Loucy (cell line): ENCODE data around the gene SETBP1.

ENCODE experiments used
- H2AFZ ChIP-seq: fragments of 200-600 bp; sonication (generic); 2 replicates; pipeline ENCODE4 v1.6.0; 2016; ENCODE audit warnings: antibody characterized with exemption, mild to moderate bottlenecking, low read length, moderate library complexity
- H3F3A ChIP-seq: fragments of 200-600 bp; 2 replicates; pipeline ENCODE4 v1.6.0; 2016; ENCODE audit warnings: antibody characterized with exemption, low read depth, mild to moderate bottlenecking
- H3K27me3 ChIP-seq: fragments of 200-600 bp; sonication (generic); 2 replicates; pipeline ENCODE4 v1.6.1; 2014; ENCODE audit warnings: low read length, mild to moderate bottlenecking; ENCODE audit not compliant: insufficient read depth, poor library complexity, severe bottlenecking
- H3K36me3 ChIP-seq: fragments of 200-600 bp; sonication (generic); 2 replicates; pipeline ENCODE4 v1.6.1; 2016; ENCODE audit warnings: low read length; ENCODE audit not compliant: insufficient read depth
- H3K4me1 ChIP-seq: fragments of 200-600 bp; sonication (generic); 2 replicates; pipeline ENCODE4 v1.5.1; 2014; ENCODE audit warnings: low read length, mild to moderate bottlenecking; ENCODE audit not compliant: insufficient read depth, poor library complexity, severe bottlenecking
- H3K4me2 ChIP-seq: fragments of 200-600 bp; sonication (generic); 2 replicates; pipeline ENCODE4 v1.6.0; 2014; ENCODE audit warnings: antibody characterized with exemption, low read length, low read depth, mild to moderate bottlenecking; ENCODE audit not compliant: poor library complexity, severe bottlenecking
- H3K4me3 ChIP-seq: fragments of 200-600 bp; sonication (generic); 2 replicates; pipeline ENCODE4 v1.5.1; 2014; ENCODE audit warnings: low read length, mild to moderate bottlenecking, mixed read lengths; ENCODE audit not compliant: poor library complexity, severe bottlenecking
- H3K79me2 ChIP-seq: fragments of 200-600 bp; sonication (generic); 2 replicates; pipeline ENCODE4 v1.6.1; 2014; ENCODE audit warnings: low read length; ENCODE audit not compliant: insufficient read depth
- H3K9ac ChIP-seq: fragments of 200-600 bp; sonication (generic); 2 replicates; pipeline ENCODE4 v1.6.0; 2014; ENCODE audit warnings: mild to moderate bottlenecking, low read depth, low read length, moderate library complexity; ENCODE audit not compliant: poor library complexity, severe bottlenecking
- H3K9me2 ChIP-seq: fragments of 200-600 bp; sonication (generic); replicated peaks from 2 replicates; pipeline ENCODE4 v1.6.1; 2016; ENCODE audit warnings: low read depth, low read length, mixed read lengths
- H3K9me3 ChIP-seq: fragments of 200-600 bp; sonication (generic); 2 replicates; pipeline ENCODE4 v1.6.1; 2014; ENCODE audit warnings: mild to moderate bottlenecking, antibody characterized with exemption, low read length, low read depth; ENCODE audit not compliant: insufficient read depth
- H4K20me1 ChIP-seq: fragments of 200-600 bp; sonication (generic); 2 replicates; pipeline ENCODE4 v1.6.0; 2014; ENCODE audit warnings: antibody characterized with exemption, low read length, mild to moderate bottlenecking; ENCODE audit not compliant: insufficient read depth, poor library complexity, severe bottlenecking
- EZH2phosphoT487 ChIP-seq: fragments of 200-600 bp; IDR thresholded peaks from 2 replicates; pipeline ENCODE4 v1.6.1; 2018; ENCODE audit warnings: antibody characterized with exemption, mild to moderate bottlenecking, moderate library complexity, borderline replicate concordance
- TF ChIP-seq, protein P1 (sequence below): fragments of 200-600 bp; sonication (generic); conservative IDR thresholded peaks from 2 replicates; pipeline ENCODE4 v1.5.1; 2014; ENCODE audit warnings: mild to moderate bottlenecking, antibody characterized with exemption, low read length

Gene SETBP1

DNA sequence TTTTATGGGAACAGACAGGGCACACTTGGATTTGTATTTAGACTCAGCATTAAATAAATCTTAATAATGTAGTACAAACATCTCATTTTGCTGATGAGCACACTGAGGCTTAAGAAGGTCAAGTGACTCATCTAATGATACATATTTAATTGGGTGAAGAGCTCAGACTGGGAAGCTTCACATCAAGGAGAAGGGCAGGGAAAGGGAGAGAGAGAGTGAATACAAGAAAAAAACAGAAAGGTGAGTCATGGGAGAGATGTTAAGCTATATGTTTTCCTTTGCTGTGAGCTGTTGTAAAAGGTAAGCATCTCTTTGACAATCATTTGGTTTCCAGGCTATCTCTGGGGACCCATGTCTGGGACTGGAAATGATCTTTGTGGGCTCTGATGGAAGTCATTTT, 277.8 kb downstream of the SETBP1 start:
- Histone ChIP-seq H3K4me2 (no peak overlapping the region), H3K4me1 (peaks cover 17% of the 10 kb centered on the region), H2AFZ (no peak overlapping the region), H3K9me3 (no peaks in the 10 kb centered on the region), H3K27me3 (no peaks in the 10 kb centered on the region), H3K9me2 (no peaks in the 10 kb centered on the region), H4K20me1 (no peaks in the 10 kb centered on the region), H3K79me2 (no peaks in the 10 kb centered on the region), H3F3A (no peaks in the 10 kb centered on the region), H3K36me3 (peaks cover 30% of the 10 kb centered on the region; the same call in 1 of the 2 replicates), H3K9ac (no peak overlapping the region), H3K4me3 (no peak overlapping the region)
- no peak for TF ChIP-seq EZH2phosphoT487
- TF ChIP-seq, protein P1, sequence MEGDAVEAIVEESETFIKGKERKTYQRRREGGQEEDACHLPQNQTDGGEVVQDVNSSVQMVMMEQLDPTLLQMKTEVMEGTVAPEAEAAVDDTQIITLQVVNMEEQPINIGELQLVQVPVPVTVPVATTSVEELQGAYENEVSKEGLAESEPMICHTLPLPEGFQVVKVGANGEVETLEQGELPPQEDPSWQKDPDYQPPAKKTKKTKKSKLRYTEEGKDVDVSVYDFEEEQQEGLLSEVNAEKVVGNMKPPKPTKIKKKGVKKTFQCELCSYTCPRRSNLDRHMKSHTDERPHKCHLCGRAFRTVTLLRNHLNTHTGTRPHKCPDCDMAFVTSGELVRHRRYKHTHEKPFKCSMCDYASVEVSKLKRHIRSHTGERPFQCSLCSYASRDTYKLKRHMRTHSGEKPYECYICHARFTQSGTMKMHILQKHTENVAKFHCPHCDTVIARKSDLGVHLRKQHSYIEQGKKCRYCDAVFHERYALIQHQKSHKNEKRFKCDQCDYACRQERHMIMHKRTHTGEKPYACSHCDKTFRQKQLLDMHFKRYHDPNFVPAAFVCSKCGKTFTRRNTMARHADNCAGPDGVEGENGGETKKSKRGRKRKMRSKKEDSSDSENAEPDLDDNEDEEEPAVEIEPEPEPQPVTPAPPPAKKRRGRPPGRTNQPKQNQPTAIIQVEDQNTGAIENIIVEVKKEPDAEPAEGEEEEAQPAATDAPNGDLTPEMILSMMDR: no peak

DNA sequence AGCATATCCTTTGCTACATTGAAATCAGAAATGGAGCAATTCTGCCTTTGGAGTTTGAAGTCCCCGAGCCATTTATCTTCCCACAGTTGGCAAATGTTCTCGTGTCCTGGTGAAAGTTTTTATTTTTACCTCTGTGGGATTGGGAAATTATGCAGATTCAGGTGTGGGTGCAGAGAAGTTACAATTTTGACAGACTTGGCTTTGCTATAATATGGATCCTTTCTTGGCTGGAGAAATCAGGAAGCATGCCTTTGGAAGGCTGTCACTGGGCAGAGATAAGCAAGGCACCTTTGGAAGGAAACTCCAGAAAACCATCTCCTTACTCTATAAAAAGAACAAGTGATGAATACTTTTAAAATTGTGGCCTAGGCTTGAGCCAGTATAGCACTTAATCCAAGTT, 278.3 kb downstream of the SETBP1 start:
- H3F3A ChIP-seq: no peaks in the 10 kb centered on the region
- H3K79me2 ChIP-seq: no peaks in the 10 kb centered on the region
- no peak overlapping the region for H3K4me3 ChIP-seq
- no peaks in the 10 kb centered on the region for H3K9me2 ChIP-seq
- H2AFZ ChIP-seq: no peak overlapping the region
- no peaks in the 10 kb centered on the region for H3K9me3 ChIP-seq
- no peak for TF ChIP-seq EZH2phosphoT487
- TF ChIP-seq, protein P1: no peak
- peaks cover 17% of the 10 kb centered on the region for H3K4me1 ChIP-seq
- no peak overlapping the region for H3K4me2 ChIP-seq
- H3K36me3 ChIP-seq: peaks cover 24% of the 10 kb centered on the region; the same call in 1 of the 2 replicates
- no peaks in the 10 kb centered on the region for H4K20me1 ChIP-seq
- no peak overlapping the region for H3K9ac ChIP-seq
- H3K27me3 ChIP-seq: no peaks in the 10 kb centered on the region

DNA sequence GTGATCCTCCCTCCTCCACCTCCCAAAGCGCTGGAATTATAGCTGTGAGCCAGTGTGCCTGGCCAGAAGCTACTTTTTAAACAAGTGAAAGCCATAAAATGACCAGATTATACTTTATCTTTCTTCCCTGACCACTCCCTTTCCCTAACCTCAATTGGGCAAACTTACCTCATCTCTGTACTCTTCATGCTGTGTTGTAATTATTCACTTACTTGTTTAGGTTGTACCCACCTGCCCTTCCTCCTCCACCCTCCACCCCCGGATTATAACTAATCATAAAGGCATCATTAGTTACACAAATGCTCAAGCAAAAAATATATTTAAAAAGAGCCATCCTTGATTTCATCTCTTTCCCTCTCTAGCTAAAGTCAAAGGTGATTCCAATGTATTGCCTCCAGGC, 279.9 kb downstream of the SETBP1 start:
- H4K20me1 ChIP-seq: no peaks in the 10 kb centered on the region
- H3K4me2 ChIP-seq: no peak overlapping the region
- no peak overlapping the region for H3K9ac ChIP-seq
- H3K9me3 ChIP-seq: no peaks in the 10 kb centered on the region
- no peak overlapping the region for H2AFZ ChIP-seq
- H3K36me3 ChIP-seq: peaks cover 20% of the 10 kb centered on the region; the same call in 1 of the 2 replicates
- H3K4me3 ChIP-seq: no peak overlapping the region
- no peaks in the 10 kb centered on the region for H3K27me3 ChIP-seq
- TF ChIP-seq, protein P1: no peak
- no peak for TF ChIP-seq EZH2phosphoT487
- H3K4me1 ChIP-seq: peaks cover 10% of the 10 kb centered on the region
- H3K9me2 ChIP-seq: no peaks in the 10 kb centered on the region
- H3F3A ChIP-seq: no peaks in the 10 kb centered on the region
- H3K79me2 ChIP-seq: no peaks in the 10 kb centered on the region
